ENCODE measurements around the gene CNOT11. TPM values are rescaled to one million over a fixed set of nuclear protein-coding genes. Genes with fewer than 3 reads are reported as not detected.
"Not testable (repeated sequence)": the region's sequence is repeated elsewhere in the genome, so short reads cannot be mapped to it uniquely, and the experiment has no call there.

The CNOT11 gene
- total RNA-seq, 1 donor from 2014 or later = 75.6 TPM

DNA sequence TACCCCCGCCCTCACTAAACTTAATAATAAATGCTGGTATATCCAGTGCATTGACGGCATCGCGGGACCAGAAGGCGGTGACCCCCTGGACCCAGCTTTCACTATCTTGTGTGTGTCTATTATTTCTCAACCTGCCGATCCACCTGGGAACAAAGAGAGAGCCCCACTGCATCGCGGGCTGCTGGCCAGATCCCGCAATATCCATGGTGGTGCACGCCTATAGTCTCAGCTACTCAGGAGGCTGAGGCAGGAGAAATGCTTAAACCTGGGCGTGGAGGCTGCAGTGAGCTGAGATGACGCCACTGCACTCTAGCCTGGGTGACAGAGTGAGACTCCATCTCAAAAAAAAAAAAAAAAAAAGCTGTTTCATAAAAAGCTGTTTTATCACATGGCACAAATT, 7.8 kb upstream of the CNOT11 start:
- intact Hi-C loops (cut with micrococcal nuclease) = not testable (repeated sequence)

DNA sequence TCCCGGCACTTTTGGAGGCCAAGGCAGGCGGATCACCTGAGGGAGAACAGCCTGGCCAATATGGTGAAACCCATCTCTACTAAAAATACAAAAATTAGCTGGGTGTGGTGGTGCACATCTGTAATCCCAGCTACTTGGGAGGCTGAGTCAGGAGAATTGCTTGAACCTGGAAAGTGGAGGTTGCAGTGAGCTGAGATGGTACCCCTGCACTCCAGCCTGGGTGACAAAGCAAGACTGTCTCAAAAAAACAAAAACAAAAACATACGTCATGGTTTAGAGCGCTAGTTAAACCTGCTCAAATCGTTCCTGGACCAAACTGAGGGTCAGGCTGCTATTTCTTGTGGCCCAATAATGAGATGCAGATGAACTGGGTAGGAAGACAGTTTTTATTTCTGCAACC, 7.2 kb upstream of the CNOT11 start:
- intact Hi-C loops (cut with micrococcal nuclease) = not testable (repeated sequence)

DNA sequence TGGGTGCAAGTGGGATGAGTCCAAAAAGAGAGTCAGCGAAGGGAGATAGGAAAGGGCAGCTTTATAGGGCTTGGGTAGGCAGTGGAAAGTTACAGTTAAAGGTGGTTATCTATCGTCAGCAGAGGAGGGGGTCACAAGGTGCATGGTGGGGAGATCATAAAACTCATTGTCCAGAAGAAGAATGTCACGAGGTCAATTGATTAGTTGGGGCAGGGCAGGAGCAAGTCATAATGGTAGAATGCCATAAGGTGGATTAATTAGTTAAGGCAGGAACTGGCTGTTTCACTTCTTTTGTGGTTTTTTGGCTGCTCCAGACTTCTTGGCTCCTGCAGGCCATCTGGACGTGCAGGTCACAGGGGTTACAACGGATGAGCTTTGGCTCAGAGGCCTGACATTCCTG, 3.9 kb upstream of the CNOT11 start:
- intact Hi-C loops (cut with micrococcal nuclease) = not testable (repeated sequence)

DNA sequence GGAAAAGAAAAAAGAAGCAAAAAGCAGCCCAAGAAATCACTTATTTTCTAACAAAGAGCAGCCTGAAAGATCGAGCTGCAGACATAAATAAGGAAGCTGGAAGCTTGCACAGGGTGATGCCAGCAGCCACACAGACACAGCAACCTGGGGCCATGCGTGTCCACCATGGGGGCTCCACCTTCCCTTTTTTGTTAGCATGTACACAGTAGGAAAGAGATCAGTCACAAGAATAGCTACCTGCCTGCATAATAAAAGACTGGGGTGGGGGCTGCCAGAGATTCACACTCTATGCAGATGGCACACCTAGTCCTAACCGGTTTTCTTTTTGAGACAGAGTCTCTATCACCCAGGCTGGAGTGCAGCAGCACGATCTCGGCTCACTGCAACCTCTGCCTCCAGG, 2.9 kb upstream of the CNOT11 start:
- intact Hi-C loops (cut with micrococcal nuclease) = loop anchor here (5.0 to 10.0 kb wide), 4 partner anchors 98 to 447 kb away; partner anchors contain the start of genes CREG2, MAP4K4, RFX8 and TBC1D8

DNA sequence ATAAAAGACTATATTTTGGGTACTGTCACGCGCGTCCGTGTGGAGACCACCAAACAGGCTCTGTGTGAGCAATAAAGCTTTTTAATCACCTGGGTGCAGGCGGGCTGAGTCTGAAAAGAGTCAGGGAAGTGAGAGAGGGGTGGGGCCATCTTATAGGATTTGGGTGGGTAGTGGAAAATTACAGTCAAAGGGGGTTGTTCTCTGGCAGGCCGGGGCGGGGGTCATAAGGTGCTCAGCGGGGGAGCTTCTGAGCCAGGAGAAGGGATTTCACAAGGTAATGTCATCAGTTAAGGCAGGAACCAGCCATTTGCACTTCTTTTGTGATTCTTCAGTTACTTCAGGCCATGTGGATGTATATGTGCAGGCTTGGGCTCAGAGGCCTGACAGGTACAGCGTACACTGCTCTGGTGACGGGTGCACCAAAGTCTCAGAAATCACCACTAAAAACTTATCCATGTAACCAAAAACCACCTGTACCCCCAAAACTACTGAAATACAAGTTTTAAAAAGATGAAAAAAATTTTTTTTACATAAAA, 1.4 kb upstream of the CNOT11 start:
- intact Hi-C loops (cut with micrococcal nuclease) = loop anchor here (5.0 to 10.0 kb wide), 4 partner anchors 99 to 446 kb away; partner anchors contain the start of genes CREG2, MAP4K4, RFX8 and TBC1D8

DNA sequence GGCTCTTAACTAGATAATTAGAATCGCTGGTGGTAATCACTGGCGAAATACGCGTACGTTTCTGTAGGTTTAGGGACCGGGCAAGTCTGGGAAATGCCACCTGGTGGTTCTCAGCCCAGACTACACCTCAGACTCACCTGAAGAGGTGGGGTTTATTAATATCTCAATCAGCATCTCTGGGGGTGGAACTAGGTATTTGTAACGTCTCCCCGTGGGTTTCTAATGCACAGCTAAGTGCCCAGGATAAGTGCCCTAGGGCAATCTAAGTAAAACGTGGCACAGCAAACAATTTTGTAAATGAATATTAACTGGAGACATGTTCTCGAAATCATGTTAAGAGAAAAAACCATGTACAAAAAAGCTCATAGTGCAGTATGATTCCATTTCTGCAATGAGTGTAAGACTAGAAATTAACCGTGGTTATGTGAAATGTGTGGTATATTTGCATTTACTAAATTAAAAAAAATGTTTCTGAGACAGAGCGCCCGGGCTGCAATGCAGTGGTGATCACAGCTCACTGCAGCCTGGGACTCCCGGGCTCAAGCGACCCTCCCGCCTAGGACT, 760 bp upstream of the CNOT11 start:
- intact Hi-C loops (cut with micrococcal nuclease) = loop anchor here (1.0 to 10.0 kb wide), 7 partner anchors 76 to 689 kb away; partner anchors contain the start of genes CREG2, MAP4K4, PDCL3 and RFX8

DNA sequence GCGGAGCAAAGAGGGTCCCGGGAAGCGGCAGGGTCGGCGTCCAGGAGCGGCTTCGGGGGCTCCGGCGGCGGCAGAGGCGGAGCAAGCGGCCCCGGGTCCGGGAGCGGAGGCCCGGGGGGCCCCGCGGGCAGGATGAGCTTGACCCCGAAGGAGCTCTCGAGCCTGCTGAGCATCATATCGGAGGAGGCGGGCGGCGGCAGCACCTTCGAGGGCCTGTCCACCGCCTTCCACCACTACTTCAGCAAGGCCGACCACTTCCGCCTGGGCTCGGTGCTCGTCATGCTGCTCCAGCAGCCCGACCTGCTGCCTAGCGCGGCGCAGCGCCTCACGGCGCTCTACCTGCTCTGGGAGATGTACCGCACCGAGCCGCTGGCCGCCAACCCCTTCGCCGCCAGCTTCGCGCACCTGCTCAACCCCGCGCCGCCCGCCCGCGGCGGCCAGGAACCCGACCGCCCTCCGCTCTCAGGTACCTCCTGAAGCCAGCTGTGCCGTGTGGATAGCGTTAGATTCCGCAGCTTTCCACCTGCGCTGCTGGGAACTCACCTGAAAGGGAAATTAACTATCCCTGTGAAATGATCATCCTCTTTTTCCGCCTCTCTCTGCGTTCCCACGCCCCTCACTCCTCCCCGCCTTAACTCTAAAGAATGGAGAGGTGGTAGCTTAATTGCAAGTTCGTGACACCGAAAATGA, 472 bp downstream of the CNOT11 start:
- intact Hi-C loops (cut with micrococcal nuclease) = loop anchor here (1.0 to 10.0 kb wide), 7 partner anchors 19 to 690 kb away; partner anchors contain the start of genes CREG2, MAP4K4, PDCL3 and RFX8

DNA sequence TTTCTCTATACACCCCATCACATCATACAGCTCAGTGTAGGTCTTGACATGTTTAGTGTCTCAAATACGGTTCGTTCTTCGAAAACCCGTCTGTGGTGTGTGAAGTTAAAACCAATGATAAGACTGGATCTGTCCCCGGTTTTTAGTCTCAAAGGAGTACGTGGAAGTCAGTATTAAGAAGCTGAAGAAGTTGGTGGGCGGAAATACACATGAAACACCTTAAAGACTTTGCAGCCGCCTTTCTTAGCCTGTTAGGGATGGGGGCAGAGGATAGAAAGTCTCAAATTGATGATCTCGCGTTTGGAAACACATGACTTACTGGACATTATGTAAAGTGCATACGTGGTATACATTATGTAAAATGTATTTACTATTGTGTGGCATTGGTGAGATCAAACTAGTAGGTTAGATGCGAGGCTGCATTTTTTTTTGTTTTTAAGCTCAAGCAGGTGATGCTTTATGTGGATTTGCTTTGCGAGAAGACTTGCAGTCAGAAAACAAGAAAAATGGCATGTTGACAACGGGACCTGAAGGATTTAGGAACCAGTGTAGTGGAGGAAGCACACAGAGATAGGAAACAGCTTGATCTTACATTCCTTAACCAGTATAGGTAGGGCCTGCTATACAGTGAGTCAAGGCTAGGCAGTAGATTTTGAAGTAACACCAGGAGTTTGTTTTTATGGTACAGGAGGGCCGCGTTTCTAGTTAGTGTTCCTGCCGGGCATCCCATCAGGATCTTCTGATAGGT, 1.2 kb downstream of the CNOT11 start:
- intact Hi-C loops (cut with micrococcal nuclease) = loop anchor here (1.0 to 10.0 kb wide), 7 partner anchors 18 to 691 kb away; partner anchors contain the start of genes CREG2, MAP4K4, PDCL3 and RFX8

DNA sequence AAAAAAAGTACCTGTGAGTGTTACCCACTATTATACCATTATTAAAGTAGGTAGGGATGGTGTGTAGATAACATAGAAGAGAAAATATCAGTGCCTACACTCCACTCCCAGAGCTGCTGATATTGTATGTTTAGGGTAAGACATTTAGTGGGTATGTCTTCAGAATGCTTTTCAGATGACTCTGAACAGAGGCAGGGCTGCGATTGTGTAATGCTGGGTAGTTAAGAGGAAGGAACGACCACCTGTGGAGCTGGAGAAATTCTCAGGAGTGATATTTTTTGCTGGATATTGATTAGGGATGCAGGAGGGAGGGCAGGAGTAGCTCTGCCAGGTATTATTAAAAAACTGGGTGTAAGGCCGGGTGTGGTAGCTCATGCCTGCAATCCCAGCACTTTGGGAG, 2.8 kb downstream of the CNOT11 start:
- intact Hi-C loops (cut with micrococcal nuclease) = loop anchor here (10.0 kb wide), 2 partner anchors 129 to 219 kb away; partner anchors contain the start of genes CREG2 and RFX8

DNA sequence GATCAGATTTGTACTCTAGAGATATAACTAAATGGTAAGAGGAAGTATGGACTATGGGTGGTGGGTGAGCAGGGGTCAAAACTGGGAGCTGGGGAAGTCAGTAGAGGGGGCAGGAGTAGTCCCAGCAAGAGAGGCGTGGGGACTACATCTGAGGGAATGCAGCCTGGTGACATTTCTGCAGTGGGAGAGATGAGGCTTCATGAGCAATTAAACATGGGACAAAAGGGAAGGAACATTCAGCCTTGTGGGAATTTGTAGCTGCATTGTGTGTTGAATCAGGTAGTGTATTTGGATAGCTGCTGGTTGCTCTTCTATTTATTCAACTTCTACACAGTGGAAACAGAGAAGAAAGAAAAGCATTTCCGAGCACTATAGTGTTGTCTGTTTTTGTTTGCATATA, 3.6 kb downstream of the CNOT11 start:
- intact Hi-C loops (cut with micrococcal nuclease) = loop anchor here (10.0 kb wide), 2 partner anchors 128 to 218 kb away; partner anchors contain the start of genes CREG2 and RFX8

DNA sequence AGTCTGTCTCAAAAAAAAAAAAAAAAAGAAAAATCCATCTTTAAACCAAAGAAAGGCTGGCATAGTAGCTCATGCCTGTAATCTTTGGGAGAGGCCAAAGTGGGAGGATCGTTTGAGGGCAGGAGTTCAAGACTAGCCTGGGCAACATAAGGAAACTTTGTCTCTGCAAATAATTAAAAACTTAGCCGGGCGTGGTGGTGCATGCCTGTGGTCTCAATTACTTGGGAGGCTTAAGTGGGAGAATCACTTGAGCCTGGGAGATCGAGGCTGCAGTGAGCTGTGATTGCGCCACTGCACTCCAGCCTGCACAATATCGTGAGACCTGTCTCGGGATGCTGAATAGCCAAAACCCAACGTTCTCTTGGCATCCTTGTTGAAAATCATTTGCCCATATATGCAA, 6.1 kb downstream of the CNOT11 start:
- intact Hi-C loops (cut with micrococcal nuclease) = loop anchor here (10.0 kb wide), 2 partner anchors 126 to 216 kb away; partner anchors contain the start of genes CREG2 and RFX8

DNA sequence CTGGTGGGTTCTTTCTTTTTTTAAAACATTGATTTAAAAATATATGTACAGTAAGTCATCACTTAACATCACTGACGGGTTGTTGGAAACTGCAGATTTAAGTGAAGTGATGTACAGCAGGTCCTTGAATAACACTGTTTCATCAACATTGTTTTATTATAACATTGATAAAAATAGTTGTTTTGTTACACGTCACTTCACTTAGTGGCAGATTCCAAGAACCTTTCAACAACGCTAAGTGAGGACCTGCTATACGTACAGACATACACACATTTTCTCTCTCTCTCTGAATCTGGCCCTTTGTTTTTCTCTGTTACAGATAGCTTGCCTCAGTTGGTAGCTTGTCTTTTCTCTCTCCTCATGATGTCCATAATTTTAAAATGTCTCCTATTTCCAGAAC, 9.5 kb downstream of the CNOT11 start:
- intact Hi-C loops (cut with micrococcal nuclease) = no loop called here

DNA sequence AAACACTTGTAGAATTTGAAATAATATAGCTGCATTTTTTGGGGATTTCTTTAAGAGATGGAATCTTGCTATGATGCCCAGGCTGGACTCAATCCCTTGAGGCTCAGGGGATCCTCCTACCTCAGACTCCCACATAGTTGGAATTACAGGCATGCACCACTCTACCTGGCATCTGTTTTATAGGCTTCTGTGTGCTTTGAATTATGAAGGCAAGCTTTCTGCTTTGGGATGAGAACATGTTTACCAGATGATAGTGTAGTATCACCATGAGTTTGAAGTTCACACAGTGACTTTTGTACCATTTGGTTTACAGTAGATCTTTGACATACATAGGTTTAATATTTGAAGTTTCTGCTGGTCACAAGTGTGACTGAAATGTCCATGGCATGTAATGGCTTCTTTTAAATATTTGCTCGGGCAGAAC, 10.7 kb downstream of the CNOT11 start:
- intact Hi-C loops (cut with micrococcal nuclease) = no loop called here

DNA sequence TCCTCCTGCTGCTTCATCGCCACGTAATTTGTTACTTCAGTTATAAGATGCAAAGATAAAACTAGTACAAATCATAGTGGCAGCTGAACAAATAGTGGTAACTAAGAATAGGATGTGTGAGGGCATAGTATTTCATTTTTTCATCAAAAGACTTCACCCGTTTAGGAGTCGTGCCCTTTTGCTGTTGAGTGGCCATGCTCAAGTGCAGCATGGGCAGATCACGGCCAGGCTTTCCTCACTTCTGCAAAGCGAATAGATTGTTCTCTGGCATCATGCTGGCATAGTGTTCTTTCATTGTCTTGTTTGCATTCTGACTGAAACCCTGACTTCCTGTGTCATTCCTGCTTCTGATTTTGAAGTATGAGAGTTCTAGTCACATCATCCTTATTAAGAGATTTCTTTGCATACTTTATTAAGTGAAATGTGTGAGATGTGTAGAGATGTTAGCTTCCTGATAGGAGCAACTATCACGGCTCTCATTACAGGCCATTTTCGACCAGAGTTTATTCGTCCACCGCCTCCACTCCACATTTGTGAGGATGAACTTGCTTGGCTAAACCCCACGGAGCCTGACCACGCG, 11.8 kb downstream of the CNOT11 start:
- intact Hi-C loops (cut with micrococcal nuclease) = no loop called here

DNA sequence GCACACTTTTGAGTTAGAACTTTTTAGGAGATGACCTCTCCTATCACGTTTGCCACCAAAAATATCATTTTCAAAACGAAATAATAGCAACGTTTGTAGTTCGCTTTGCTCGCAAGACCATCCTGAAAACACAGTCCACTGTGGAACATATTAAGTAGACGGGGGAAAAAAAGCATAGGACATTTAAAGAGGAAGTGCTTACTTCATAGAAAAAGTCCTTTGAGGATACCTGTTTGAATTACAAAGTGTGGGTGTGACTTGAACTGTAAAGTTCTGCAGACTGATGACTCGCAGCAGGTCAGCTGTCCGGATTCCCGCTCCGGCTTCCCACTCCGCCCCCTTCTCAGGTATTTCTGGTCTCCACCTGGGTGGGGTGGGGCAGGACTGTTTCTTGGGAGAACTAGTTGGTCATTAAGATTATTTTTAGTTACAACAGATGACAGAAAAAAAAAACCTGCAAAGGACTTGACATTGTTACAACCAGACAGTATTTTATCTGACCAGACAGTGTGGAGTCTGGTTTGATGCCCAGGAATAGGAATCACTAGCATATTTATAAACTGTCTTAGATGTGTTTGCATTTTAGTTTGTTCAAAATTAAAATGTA, 13.3 kb downstream of the CNOT11 start:
- intact Hi-C loops (cut with micrococcal nuclease) = no loop called here

DNA sequence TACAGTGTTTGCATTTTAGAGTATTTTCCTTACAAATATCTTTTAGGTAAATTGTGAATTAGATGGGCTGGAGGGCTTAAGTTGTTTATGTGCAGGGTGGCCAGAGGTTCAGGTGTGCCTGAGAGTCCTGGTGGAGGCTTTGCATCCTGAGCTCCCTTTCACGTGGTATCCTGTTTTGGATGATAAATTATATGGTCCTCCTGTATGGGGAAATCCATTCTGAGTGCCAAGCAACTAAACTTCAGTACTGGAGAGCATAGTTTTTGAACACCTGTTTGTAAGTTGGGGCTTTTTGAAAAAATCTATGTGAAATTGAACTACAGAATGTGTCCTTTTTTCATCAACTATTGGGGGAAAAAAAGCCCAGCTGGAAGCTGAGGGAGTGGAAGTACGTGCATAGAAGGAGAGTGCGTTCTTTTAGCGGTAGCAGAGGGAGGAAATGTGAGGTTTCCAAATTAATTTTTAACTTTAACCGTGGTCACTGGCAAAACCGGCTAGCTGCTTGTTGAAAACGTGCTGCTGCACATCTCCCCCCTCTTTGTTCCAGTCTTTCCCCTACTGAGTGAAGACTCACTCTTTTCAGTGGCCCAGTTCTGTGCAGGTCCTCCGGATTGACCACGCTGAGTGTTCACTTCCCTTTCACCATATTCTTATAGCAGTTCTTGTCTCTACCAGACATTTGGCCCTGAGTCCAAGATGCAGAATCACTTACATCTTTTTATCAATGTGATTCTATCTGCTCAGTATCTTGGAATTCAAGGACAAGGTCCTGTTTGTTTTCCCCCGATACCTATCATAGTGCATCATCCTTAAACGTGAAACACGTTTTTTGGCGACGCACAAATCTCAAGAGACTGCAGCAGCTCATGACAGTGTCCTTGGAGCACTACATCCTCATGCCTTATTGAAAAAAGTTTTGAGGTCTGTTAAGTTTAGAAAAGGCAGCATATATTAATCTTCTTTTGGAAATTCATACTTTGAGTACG, 15.3 kb downstream of the CNOT11 start:
- intact Hi-C loops (cut with micrococcal nuclease) = no loop called here

DNA sequence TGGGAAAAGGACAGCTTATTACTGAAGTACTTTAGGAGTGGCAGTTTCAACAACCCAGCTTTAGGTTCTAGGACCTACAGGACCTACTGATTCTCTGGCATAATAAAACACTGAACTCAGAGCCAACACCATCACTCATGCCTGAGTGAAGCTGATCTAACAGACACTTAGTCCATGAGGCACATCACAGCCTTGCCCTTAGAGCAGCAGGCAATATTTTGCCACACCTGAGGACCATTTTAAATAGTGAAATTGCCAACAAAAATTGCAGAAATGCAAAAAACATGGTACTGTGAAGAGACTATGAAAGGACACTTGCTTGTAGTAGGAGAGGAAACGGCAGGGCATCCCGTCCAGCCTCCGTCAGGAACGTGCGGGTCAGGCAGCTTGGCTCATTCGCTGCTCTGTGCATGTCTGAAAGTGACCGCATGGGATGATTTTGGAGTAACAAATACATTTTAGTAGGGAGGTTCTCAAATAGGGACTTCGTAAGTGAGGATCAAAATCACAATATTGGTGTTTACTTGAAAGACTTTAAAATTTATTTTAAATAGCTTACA, 18.1 kb downstream of the CNOT11 start:
- intact Hi-C loops (cut with micrococcal nuclease) = no loop called here

DNA sequence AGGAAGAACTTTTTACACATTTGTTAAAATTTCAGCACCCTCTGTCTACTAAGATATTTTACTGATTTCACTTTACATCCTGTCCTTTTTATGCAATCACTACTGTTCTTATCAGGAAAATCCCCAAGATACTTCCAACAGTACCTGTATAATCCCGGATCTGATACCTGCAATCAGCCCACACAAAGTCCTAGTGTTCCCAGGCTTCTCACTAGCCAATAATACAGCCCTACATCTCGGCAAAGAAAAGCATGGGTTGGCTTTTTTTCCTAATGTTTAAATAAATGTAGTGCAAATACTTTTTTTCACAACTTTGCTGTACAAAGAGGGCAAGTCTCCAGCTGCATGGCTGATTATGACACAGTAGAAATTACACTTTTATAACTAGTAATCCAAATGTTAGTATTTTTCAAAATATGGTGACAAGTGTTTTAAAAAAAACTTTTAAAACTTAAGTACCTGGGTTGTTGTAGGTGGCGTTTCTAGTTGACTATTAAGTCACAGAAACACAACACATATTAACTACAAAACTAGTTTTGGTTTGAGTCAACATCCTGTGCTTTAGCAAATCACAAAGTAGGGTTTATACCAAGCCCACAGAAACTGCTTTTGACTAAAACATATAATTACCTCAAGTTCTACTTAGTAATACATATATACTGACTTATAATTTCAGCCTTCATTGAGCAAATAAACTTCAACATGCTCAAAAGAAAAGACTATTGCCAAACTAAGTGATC, 19.5 kb downstream of the CNOT11 start:
- intact Hi-C loops (cut with micrococcal nuclease) = loop anchor here (1.0 kb wide), 2 partner anchors 19 to 35 kb away; no protein-coding TSS in a partner anchor
